GM21576 (cell line): Measurements from ENCODE around the gene FAM3A.

ENCODE experiments used
- ATAC-seq: cut with Tn5 transposase; IDR thresholded peaks from one replicate; pipeline ENCODE4 v1.9.1; 2021; ENCODE audit warnings: mild to moderate bottlenecking, moderate library complexity; ENCODE audit not compliant: unreplicated experiment

FAM3A gene

DNA sequence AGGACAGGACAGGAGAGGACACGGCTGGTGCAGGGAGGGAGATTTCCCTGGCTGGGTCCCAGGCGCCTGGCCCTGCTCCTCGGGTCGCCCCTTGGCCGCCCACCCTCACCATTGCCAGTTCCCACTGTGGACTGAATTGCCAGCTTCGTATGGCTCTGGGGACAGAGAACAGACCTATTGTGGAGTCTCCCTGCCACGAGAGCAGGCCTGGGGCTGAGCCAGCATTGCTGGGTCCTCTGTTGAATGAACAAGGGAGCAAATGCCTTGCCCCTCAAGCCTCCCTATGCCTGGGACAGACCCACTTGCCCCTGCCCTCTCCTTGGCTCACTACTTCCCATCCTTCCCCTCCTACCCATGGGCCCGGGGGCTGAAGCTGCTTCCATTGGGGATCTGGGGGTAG lies 53.6 kb downstream of the FAM3A start:
- ATAC-seq: no peak

DNA sequence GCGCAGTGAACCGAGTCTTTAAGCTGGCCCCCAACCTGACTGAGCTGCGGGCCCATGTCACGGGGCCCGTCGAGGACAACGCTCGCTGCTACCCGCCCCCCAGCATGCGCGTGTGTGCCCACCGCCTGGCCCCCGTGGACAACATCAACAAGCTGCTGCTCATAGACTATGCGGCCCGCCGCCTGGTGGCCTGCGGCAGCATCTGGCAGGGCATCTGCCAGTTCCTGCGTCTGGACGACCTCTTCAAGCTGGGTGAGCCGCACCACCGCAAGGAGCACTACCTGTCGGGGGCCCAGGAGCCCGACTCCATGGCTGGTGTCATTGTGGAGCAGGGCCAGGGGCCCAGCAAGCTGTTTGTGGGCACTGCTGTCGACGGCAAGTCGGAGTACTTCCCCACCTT lies 55.7 kb downstream of the FAM3A start:
- ATAC-seq: no peak

DNA sequence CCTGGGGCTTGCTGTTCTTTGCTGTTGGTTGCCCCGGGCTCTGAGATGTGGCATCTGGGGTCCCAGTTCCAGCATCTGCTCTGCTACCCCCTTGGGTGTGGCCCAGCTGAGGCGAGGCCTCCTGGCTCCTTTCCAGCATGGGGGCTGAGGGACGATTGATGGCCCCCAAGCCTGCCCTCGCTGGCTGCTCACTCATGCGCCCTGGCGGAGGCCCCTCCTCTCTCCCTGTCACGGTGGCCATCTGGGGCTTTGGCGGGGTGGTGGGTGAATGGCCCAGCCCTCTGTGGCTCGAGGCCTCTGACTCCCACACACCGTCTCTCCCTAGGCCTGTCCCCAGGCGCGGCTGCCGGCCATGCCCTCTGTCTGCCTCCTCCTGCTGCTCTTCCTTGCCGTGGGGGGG lies 56.2 kb downstream of the FAM3A start:
- no peak for ATAC-seq

DNA sequence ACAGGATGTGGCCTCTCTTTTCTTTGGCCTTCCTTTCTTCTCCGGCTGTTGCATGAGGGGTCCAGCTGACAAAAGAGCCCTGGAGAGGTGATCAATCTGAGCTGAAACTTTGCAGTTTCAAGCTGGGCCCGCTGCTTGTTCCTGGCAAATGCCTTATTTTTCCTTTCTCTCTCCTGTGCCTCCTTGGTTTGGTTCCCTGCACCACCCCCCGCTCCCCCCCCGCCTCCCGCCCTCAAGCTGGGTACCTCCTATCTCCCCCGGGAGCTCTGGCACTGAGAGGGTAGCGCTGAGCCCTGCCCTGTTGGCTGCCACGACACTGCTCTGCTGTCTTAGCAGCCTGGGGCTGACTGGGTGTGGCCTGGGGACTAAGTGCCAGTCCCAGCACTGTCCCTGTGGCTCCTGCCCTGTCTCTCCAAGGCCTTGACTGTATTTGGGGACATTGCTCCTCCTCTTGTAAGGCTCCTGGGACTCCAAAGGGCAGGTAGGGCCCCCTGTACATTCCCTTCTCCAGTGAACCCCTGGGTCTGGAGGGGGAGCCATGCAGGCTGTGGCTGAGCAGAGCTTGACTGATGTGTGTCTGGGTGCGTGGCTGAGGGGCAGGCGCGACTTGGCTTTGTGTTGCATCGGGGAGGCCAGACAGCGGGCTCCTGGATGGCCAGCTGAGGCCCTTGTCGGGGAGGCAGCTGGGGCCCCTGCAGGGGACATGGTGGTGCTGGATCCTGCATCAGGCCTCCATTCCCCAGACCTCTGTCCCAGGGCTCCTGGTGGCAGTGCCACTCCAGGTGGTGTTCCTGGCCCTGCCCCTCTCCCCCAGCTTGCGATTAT lies 56.9 kb downstream of the FAM3A start:
- ATAC-seq: no peak

DNA sequence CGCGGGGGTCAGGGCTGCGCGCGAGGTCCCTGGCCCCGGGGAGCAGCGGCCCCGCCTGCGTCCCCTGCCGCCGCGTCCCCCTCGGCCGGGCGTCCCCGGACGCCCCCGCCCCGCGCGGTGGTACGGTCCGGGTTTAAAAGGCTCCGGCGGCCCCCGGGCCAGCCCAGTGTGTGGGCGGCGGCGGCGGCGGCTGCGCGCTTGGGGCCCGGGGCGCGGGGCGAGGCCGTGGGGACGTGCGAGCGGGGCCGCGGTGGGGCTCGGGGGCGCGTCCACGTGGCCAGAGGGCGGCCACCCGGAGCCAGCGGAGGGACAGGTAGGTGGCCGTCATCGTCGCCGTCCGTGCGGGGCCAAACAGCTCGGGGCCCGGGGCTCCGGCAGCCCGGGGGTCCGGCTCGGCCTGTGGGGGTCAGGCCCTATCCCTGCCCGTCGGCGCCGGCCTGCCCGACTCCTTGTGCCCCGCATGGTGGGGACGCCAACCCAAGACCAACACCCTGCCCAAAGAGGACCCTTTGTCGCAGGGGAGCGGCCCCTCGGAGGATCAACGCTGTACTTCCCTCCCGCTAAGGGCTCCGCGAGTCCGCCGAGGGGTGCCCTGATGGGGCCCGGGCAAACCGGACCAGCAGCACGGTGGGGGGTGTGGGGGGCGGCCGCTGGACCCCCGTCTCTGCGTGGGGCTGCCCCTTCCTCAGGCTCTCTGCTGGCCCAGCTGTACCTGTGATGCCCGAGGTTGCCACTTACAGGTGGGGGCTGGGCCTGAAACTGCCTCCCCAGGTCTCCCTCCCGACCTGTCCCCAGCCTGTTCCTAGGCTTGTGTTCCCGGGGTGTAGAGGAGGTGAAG lies 57.7 kb downstream of the FAM3A start, which contains the start of gene PLXNA3:
Gene PLXNA3, plus strand, starts transcription at position 166 of the 838 bp plus-strand sequence. CDS start 1,903 bp downstream, outside the sequence.
- peak; percentile 50 for ATAC-seq

DNA sequence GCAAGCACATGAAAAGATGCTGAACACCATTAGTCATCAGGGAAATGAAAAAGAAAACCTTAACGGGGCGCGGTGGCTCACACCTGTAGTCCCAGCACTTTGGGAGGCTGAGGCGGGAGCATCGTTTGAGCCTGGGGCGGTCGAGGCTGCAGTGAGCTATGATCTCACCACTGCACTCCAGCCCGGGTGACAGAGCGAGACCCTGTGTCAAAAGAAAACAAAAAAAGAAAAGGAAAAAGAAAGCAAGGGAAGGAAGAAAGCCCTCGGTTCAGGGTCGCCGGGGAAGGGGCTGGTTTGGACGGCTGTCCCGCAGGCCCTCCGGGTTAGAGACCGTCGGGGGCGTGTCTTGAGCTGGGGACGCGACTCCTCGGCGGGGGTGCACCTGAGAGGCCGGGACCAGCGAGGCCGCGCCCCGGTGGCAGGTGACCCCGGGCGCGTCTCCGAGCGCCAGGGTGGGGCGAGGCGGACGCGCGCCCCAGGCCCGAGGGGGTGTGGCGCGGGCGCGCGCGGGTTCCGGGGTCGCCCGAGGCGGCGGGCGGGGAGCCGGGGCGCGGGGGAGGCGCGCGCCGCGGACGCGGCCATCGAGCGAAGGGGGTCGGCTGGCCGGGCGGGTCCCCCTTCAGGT lies 58.4 kb downstream of the FAM3A start:
- ATAC-seq: peak; percentile 52
